Measurements from ENCODE around the gene HIVEP2. TPM values are rescaled to one million over a fixed set of nuclear protein-coding genes. Genes with fewer than 3 reads are reported as not detected.

The HIVEP2 gene
- total RNA-seq, 1 donor from 2014 or later, result 24.6 TPM

DNA sequence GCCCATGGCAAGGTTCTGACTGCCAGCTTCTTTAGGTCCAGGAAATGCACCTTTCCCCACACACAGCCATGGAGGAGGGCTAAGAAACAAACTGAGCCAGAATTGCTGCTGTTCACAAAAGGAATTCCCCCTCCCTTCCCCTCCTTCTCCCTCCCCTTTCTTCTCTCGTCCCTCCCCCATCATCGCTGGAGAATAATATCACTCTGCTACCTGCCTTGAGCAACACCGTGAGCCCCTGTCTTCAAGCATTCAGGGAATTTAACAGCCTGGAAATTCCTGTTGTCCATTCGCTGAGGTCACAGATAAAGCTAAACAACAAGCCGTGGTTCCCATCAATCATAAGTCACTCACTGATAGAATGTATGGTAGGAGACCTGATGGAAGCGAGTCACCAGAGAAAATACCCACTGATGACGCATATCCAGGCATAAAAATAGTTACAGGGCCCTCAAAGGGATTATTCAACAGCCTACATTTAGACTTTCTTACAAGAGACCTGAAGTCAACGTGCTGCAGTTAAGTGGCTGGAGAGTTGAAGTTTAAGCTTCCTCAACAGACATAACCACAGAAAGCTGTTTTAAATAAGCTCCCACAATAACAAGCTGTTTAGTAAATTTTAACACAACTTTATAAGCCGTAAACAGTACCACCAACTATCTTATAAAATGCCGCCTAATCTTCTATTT lies 59.7 kb downstream of the HIVEP2 start:
- Histone ChIP-seq H3K36me3 (ENCODE audit: control insufficient read depth, insufficient read depth, low read length) (no peaks in the 10 kb centered on the region), H3K27me3 (ENCODE audit: control insufficient read depth, insufficient read depth, low read length) (no peaks in the 10 kb centered on the region), H3K4me3 (ENCODE audit: low read depth, low read length) (peak overlapping the region; percentile 25)
- peak; percentile 100 for DNase-seq (ENCODE audit: low read depth)
- TF ChIP-seq CTCF (IDR thresholded peaks at IDR 0.05; ENCODE audit: insufficient read depth, low read length, poor library complexity, severe bottlenecking), result no peak

GRCh38 chr6:142884214-142885035 lies 60.6 kb downstream of the HIVEP2 start:
- DNase-seq (ENCODE audit: low read depth), result no peak
- Histone ChIP-seq H3K4me3 (ENCODE audit: low read depth, low read length) (peak overlapping the region; percentile 25), H3K27me3 (ENCODE audit: control insufficient read depth, insufficient read depth, low read length) (no peaks in the 10 kb centered on the region), H3K36me3 (ENCODE audit: control insufficient read depth, insufficient read depth, low read length) (no peaks in the 10 kb centered on the region)
- no peak for TF ChIP-seq CTCF (IDR thresholded peaks at IDR 0.05; ENCODE audit: insufficient read depth, low read length, poor library complexity, severe bottlenecking)

GRCh38 chr6:142883011-142883410 lies 62.0 kb downstream of the HIVEP2 start:
- Histone ChIP-seq H3K27me3 (ENCODE audit: control insufficient read depth, insufficient read depth, low read length) (no peaks in the 10 kb centered on the region), H3K36me3 (ENCODE audit: control insufficient read depth, insufficient read depth, low read length) (no peaks in the 10 kb centered on the region), H3K4me3 (ENCODE audit: low read depth, low read length) (no peak overlapping the region)
- no peak for TF ChIP-seq CTCF (IDR thresholded peaks at IDR 0.05; ENCODE audit: insufficient read depth, low read length, poor library complexity, severe bottlenecking)
- no peak for DNase-seq (ENCODE audit: low read depth)

GRCh38 chr6:142881761-142882160 lies 63.2 kb downstream of the HIVEP2 start:
- no peaks in the 10 kb centered on the region for H3K36me3 ChIP-seq (ENCODE audit: control insufficient read depth, insufficient read depth, low read length)
- no peak overlapping the region for H3K4me3 ChIP-seq (ENCODE audit: low read depth, low read length)
- H3K27me3 ChIP-seq (ENCODE audit: control insufficient read depth, insufficient read depth, low read length), result no peaks in the 10 kb centered on the region
- no peak for DNase-seq (ENCODE audit: low read depth)
- TF ChIP-seq CTCF (IDR thresholded peaks at IDR 0.05; ENCODE audit: insufficient read depth, low read length, poor library complexity, severe bottlenecking), result no peak

- Histone ChIP-seq H3K4me3 (ENCODE audit: low read depth, low read length) (no peak overlapping the region), H3K36me3 (ENCODE audit: control insufficient read depth, insufficient read depth, low read length) (no peaks in the 10 kb centered on the region), H3K27me3 (ENCODE audit: control insufficient read depth, insufficient read depth, low read length) (no peaks in the 10 kb centered on the region)
- DNase-seq (ENCODE audit: low read depth), result no peak
- TF ChIP-seq CTCF (IDR thresholded peaks at IDR 0.05; ENCODE audit: insufficient read depth, low read length, poor library complexity, severe bottlenecking), result no peak
Observed at GRCh38 chr6:142881290-142881689, 63.7 kb downstream of the HIVEP2 start.
